Ovary (tissue), 9 donors: ENCODE measurements around the gene MIDN. TPM values are rescaled to one million over a fixed set of nuclear protein-coding genes. Genes with fewer than 3 reads are reported as not detected.

ENCODE experiments used
- DNase-seq, 5 donors: peaks; one replicate each; pipeline ENCODE4 v3.0.0-alpha.2; 2019 to 2020
- H3K27ac ChIP-seq, 2 donors: fragments of 200-600 bp; one replicate each; pipeline versions ENCODE4 v1.5.1 to v1.8.0; 2019 to 2022
- H3K27me3 ChIP-seq: fragments of 200-600 bp; one replicate; pipeline ENCODE4 v1.8.0; 2022
- H3K36me3 ChIP-seq: fragments of 200-600 bp; sonication (generic); one replicate; pipeline ENCODE4 v1.5.1; 2019
- H3K4me1 ChIP-seq: one replicate; pipeline ENCODE4 v1.8.1; 2013; ENCODE audit warnings: mild to moderate bottlenecking, moderate library complexity; ENCODE audit not compliant: insufficient read depth
- H3K4me3 ChIP-seq: fragments of 200-600 bp; sonication (generic); one replicate; pipeline ENCODE4 v1.5.1; 2017
- H3K9me3 ChIP-seq, 2 donors: fragments of 200-600 bp in 1 of 2; sonication (generic) in 1 of 2; one replicate each; pipeline versions ENCODE4 v1.5.1 to v1.8.1; 2013 to 2019; ENCODE audit warnings: mild to moderate bottlenecking in 1 of 2, moderate library complexity in 1 of 2
- EP300 ChIP-seq: sonication (generic); formaldehyde crosslinking; IDR thresholded peaks from one replicate; pipeline ENCODE4 v1.6.1; 2017; ENCODE audit warnings: antibody characterized with exemption
- POLR2A ChIP-seq: fragments of 450-650 bp; IDR thresholded peaks from one replicate; pipeline ENCODE4 v1.6.1; 2017; ENCODE audit warnings: antibody characterized with exemption, mild to moderate bottlenecking, moderate library complexity
- WGBS, 3 donors: extraction: QIAGEN DNeasy Blood & Tissue Kit in 1 of 3; methylation state at CpG; one replicate each; pipeline versions ENCODE4 v1.1.5 to v1.1.7; 2013 to 2017; 5-methylcytosine and 5-hydroxymethylcytosine counted together
- intact Hi-C, 4 donors: fragments of 100-400 bp; cut with DNase I; formaldehyde crosslinking; loops; one replicate each; pipeline versions ENCODE4 v1.11.0 to v1.15.1; 2022 to 2023
- polyA plus RNA-seq, 2 donors: library from polyadenylated mRNA; stranded (reverse); fragments of 200-250 nt in 1 of 2; fragments of 350-450 nt in 1 of 2; fragmentation: Illumina TruSeq in 1 of 2; extraction: RNeasy Lipid Tissue Mini Kit (QIAGEN cat#74804) in 1 of 2; gene quantifications; one replicate each; pipeline ENCODE4 v1.2.3, GENCODE V29; 2013 to 2014
- total RNA-seq, 7 donors: library from RNA; depleted of rRNA in 2 of 7; stranded (reverse); fragments of >200 nt in 2 of 7; fragmentation: NEBNext Ultra II Directional in 3 of 7; extraction: Animal tissue kit (Norgen Biotek cat#: 25700) in 3 of 7; gene quantifications; one replicate each; pipeline versions ENCODE4 v1.1.0 to v1.2.4, GENCODE V29; 2016 to 2023
- TF ChIP-seq, protein P1 (sequence below), 3 donors: fragments of 450-650 bp in 2 of 3; fragments of 200-600 bp in 1 of 3; IDR thresholded peaks; one replicate each; pipeline versions ENCODE4 v1.5.1 to v1.8.0; 2016 to 2022; ENCODE audit warnings: antibody characterized with exemption in 3 of 3, mild to moderate bottlenecking in 1 of 3
- donor health status: DM: no; HTN: no; CAD: no; lungs with moderate emphysema.
- donor health status: DM: no; HTN: no; CAD: no.
- donor health status: Bipolar disorder and iron deficiency.
- donor health status: DM: yes; HTN: yes; CAD: no.
- donor health status: DM: no; HTN: no; CAD: no.
- donor health status: DM: yes; HTN: yes; CAD: no.

The MIDN gene
- total and polyA plus RNA-seq, 9 donors, result 10.1 to 261 (median 105) TPM

DNA sequence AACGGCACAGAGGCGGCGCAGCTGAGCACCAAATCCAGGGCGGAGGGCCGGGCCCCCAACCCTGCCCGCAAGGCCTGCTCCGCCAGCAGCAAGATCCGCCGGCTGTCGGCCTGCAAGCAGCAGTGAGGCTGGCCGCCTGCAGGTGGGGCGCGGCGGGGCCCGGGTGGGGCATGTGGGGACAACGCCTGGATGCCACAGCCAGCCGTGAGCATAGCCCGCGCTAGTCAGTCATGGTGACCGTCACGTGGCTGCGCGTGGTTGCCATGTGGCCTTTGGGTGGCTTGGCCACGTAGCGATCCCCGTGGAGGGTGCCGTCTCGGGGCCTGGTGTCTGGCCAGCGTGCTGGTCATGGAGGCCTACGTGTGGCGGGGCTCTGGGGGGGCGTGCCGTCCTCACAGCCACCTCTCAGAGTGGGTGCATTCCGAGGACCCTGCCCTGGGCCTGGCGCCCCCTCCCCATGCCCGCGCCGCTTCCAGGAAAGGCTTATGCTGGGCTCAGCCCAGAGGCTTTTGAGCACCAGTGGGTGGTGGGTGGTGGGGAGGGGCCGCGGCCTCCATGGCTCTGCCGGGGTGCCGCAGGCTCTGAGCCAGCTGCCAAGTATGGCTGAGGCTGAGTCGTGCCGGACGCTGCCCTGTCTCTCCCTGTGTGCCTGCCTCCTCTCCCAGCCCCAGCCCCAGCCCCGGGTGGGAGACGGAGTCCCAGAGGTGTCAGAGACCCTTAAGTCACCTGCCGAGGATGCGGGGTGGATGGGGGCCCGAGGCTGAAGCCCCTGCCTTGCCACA is 21.7 kb upstream of the MIDN start:
- Histone ChIP-seq H3K4me3 (no peak overlapping the region), H3K27me3 (no peaks in the 10 kb centered on the region), H3K9me3 (no peaks in the 10 kb centered on the region), H3K27ac (no peak overlapping the region), H3K4me1 (no peaks in the 10 kb centered on the region), H3K36me3 (no peaks in the 10 kb centered on the region)
- 90 to 93% (median 91%) methylated on average over 31 to 50 of the region's 50 CpGs for WGBS, 3 donors
- TF ChIP-seq EP300 (no peak), POLR2A (no peak)
- TF ChIP-seq, protein P1, sequence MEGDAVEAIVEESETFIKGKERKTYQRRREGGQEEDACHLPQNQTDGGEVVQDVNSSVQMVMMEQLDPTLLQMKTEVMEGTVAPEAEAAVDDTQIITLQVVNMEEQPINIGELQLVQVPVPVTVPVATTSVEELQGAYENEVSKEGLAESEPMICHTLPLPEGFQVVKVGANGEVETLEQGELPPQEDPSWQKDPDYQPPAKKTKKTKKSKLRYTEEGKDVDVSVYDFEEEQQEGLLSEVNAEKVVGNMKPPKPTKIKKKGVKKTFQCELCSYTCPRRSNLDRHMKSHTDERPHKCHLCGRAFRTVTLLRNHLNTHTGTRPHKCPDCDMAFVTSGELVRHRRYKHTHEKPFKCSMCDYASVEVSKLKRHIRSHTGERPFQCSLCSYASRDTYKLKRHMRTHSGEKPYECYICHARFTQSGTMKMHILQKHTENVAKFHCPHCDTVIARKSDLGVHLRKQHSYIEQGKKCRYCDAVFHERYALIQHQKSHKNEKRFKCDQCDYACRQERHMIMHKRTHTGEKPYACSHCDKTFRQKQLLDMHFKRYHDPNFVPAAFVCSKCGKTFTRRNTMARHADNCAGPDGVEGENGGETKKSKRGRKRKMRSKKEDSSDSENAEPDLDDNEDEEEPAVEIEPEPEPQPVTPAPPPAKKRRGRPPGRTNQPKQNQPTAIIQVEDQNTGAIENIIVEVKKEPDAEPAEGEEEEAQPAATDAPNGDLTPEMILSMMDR (IDR thresholded peaks at IDR 0.05), result no peak
- DNase-seq, result no peak
- intact Hi-C loops, result no loop called here

GRCh38 chr19:1227304-1228054 is 20.9 kb upstream of the MIDN start:
- peaks cover 3% of the 10 kb centered on the region for H3K4me1 ChIP-seq
- TF ChIP-seq, protein P1 (IDR thresholded peaks at IDR 0.05), result no peak
- TF ChIP-seq POLR2A (no peak), EP300 (no peak)
- H3K36me3 ChIP-seq, result no peaks in the 10 kb centered on the region
- H3K4me3 ChIP-seq, result no peak overlapping the region
- H3K9me3 ChIP-seq, result no peaks in the 10 kb centered on the region
- H3K27me3 ChIP-seq, result no peaks in the 10 kb centered on the region
- DNase-seq, result no peak
- 85 to 93% (median 89%) methylated on average over 42 to 56 of the region's 56 CpGs for WGBS, 3 donors
- H3K27ac ChIP-seq, result no peak overlapping the region
- intact Hi-C loops, result no loop called here

DNA sequence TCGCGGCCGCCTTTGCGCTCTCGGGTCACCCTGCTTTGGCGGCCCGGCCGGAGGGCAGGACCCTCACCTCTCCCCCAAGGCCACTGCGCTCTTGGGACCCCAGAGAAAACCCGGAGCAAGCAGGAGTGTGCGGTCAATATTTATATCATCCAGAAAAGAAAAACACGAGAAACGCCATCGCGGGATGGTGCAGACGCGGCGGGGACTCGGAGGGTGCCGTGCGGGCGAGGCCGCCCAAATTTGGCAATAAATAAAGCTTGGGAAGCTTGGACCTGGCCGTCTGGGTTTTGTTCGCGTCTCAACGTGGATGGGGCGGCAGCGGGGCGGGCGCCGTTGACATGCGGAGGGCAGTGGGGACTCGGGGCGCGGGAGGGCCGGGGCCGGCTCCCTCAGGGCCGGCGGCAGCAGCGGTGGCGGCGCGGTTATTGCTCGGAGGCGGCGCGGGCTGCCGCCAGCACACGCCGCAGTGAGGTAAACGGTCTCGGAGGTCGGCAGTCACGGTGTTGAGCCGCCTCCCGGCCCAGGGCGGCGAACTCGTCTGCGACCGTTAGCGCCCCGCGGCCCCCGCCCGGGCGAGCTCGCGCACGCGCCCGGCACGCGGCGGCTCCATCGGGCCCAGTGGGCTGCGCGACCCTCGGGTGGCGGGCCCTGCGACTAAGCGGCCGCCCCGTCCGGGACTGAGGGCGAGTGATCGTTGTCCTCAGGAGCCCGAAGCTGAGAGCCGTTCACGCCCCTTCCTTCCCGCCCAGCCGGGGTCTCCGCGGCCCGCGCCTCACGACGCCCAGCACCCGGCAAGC is 20.0 kb upstream of the MIDN start:
- DNase-seq, result no peak
- H3K4me1 ChIP-seq, result peaks cover 12% of the 10 kb centered on the region
- intact Hi-C loops, result no loop called here
- H3K4me3 ChIP-seq, result no peak overlapping the region
- H3K27me3 ChIP-seq, result no peaks in the 10 kb centered on the region
- H3K9me3 ChIP-seq, result no peaks in the 10 kb centered on the region
- H3K27ac ChIP-seq, result no peak overlapping the region
- no peak for TF ChIP-seq POLR2A
- TF ChIP-seq, protein P1 (IDR thresholded peaks at IDR 0.05), result no peak
- 94 to 96% (median 95%) methylated on average over 100 of the region's 100 CpGs for WGBS, 3 donors
- H3K36me3 ChIP-seq, result no peaks in the 10 kb centered on the region
